Heart right ventricle (tissue), 16 donors: Measurements from ENCODE around the gene DOCK1. TPM values are rescaled to one million over a fixed set of nuclear protein-coding genes. Genes with fewer than 3 reads are reported as not detected.

Experiments used
- ATAC-seq, 8 donors: fragments of 200-7000 bp; cut with Tn5 transposase; one replicate each; pipeline ENCODE4 v1.9.1; 2020; ENCODE audit warnings: mild to moderate bottlenecking in 8 of 8, moderate library complexity in 8 of 8, moderate number of reproducible peaks in 1 of 8
- DNase-seq, 2 donors: peaks; one replicate each; pipeline ENCODE4 v3.0.0-alpha.2; 2020
- H3K27ac ChIP-seq, 10 donors: fragments of 200-600 bp; sonication (generic) in 2 of 10; one replicate each; pipeline versions ENCODE4 v1.5.0 to v1.8.0; 2020 to 2022; ENCODE audit warnings: mild to moderate bottlenecking in 3 of 10
- H3K27me3 ChIP-seq, 7 donors: fragments of 200-600 bp; one replicate each; pipeline ENCODE4 v1.8.0; 2021 to 2022; ENCODE audit warnings: mild to moderate bottlenecking in 2 of 7
- H3K36me3 ChIP-seq, 9 donors: fragments of 200-600 bp; sonication (generic) in 1 of 9; one replicate each; pipeline versions ENCODE4 v1.5.0 to v1.8.0; 2020 to 2022; ENCODE audit warnings: mild to moderate bottlenecking in 2 of 9
- H3K4me1 ChIP-seq, 9 donors: fragments of 200-600 bp; sonication (generic) in 1 of 9; one replicate each; pipeline versions ENCODE4 v1.5.0 to v1.8.0; 2020 to 2022; ENCODE audit warnings: mild to moderate bottlenecking in 4 of 9
- H3K4me3 ChIP-seq, 10 donors: fragments of 200-600 bp; sonication (generic) in 2 of 10; one replicate each; pipeline versions ENCODE4 v1.5.0 to v1.8.0; 2020 to 2022; ENCODE audit warnings: mild to moderate bottlenecking in 7 of 10, moderate library complexity in 2 of 10
- H3K9me3 ChIP-seq, 11 donors: fragments of 200-600 bp in 10 of 11; sonication (generic) in 2 of 11; one replicate each; pipeline versions ENCODE4 v1.5.0 to v1.8.0; 2013 to 2022; ENCODE audit warnings: mild to moderate bottlenecking in 2 of 11, control low read depth in 1 of 11, moderate library complexity in 1 of 11
- WGBS, 2 donors: extraction: QIAGEN DNeasy Blood & Tissue Kit; methylation state at CpG; one replicate each; pipeline ENCODE4 v1.1.7; 2013; ENCODE audit warnings: inconsistent platforms in 1 of 2; 5-methylcytosine and 5-hydroxymethylcytosine counted together
- intact Hi-C, 10 donors: fragments of 100-400 bp; cut with DNase I; formaldehyde crosslinking; loops; one replicate each; pipeline versions ENCODE4 v1.11.1 to v1.14.2; 2022
- polyA plus RNA-seq, 2 donors: library from polyadenylated mRNA; stranded (reverse); fragments of 200-250 nt; gene quantifications; one replicate each; pipeline ENCODE4 v1.2.3, GENCODE V29; 2013
- total RNA-seq, 10 donors: library from RNA; stranded (reverse); fragmentation: NEBNext Ultra II Directional in 3 of 10; extraction: Animal tissue kit (Norgen Biotek cat#: 25700) in 3 of 10; gene quantifications; one replicate each; pipeline versions ENCODE4 v1.2.1 to v1.2.4, GENCODE V29; 2021 to 2023
- TF ChIP-seq, protein P1 (sequence below), 9 donors: fragments of 200-600 bp; sonication (generic) in 2 of 9; IDR thresholded peaks; one replicate each; pipeline versions ENCODE4 v1.5.0 to v1.8.0; 2021 to 2022; ENCODE audit warnings: antibody characterized with exemption in 9 of 9, mild to moderate bottlenecking in 5 of 9, moderate library complexity in 1 of 9
- donor health status: Arrhythmogenic right ventricular cardiomyopathy.
- donor health status: ischemic (EF 13 %, LVEDD 7.1; RV severe dilation, severe dysfunction).
- donor health status: healthy with polysubstance abuse.
- donor health status: DM: no; HTN: yes; CAD: no.
- donor health status: DM: no; HTN: no; CAD: no.
- donor health status: ischemic (EF 25% LVEDD 6.9; RV normal size, moderate dysfunction).
- donor health status: ischemic (EF 25% LVEDD 5.7; RV mildly dilated, moderate dysfunction).
- donor health status: healthy.
- donor health status: DM: yes; HTN: yes; CAD: no.
- donor health status: Ischemic cardiomyopathy.
- donor health status: ischemic (EF 35%, LVEDD 5.7; RV mildly dilated, moderate dysfunction).
- donor health status: nonischemic (EF 11% LVEDD 7.7; RV severe dilation, severe dysfunction).
- donor health status: DM: yes; HTN: yes; CAD: no.
- donor health status: PGD.
- donor health status: ischemic (EF 29% LVEDD 5.4; RV normal size, mild dysfunction).
- donor health status: nonischemic (EF 23%, LVEDD 6.1; RV moderate dilation, normal function).

Gene DOCK1
- total and polyA plus RNA-seq, 12 donors: 7.8 to 26.7 (median 19.8) TPM

DNA sequence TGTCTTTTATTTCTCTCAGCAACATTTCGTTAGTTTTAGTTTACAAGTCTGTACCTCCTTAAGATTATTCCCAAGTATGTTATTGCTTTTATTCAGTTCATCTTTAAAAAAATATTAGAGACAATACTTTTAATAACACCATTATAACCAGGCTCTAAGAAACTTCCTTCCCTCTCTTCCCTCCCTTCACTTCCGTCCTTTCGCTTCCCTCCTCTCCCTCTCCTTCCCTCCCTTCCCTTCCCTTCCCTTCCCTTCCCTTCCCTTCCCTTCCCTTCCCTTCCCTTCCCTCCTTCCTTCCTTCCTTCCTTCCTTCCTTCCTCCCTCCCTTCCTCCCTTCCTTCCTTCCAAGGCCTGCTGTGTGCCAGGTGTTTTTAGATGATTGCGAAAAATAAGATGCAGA, 58.1 kb downstream of the DOCK1 start:
- H3K4me3 ChIP-seq: no peak overlapping the region
- no peak overlapping the region for H3K27ac ChIP-seq
- ATAC-seq (no peak), DNase-seq (no peak)
- no peaks in the 10 kb centered on the region for H3K9me3 ChIP-seq
- TF ChIP-seq, protein P1, sequence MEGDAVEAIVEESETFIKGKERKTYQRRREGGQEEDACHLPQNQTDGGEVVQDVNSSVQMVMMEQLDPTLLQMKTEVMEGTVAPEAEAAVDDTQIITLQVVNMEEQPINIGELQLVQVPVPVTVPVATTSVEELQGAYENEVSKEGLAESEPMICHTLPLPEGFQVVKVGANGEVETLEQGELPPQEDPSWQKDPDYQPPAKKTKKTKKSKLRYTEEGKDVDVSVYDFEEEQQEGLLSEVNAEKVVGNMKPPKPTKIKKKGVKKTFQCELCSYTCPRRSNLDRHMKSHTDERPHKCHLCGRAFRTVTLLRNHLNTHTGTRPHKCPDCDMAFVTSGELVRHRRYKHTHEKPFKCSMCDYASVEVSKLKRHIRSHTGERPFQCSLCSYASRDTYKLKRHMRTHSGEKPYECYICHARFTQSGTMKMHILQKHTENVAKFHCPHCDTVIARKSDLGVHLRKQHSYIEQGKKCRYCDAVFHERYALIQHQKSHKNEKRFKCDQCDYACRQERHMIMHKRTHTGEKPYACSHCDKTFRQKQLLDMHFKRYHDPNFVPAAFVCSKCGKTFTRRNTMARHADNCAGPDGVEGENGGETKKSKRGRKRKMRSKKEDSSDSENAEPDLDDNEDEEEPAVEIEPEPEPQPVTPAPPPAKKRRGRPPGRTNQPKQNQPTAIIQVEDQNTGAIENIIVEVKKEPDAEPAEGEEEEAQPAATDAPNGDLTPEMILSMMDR (IDR thresholded peaks at IDR 0.05): no peak
- no peaks in the 10 kb centered on the region for H3K36me3 ChIP-seq
- WGBS, 2 donors: 72 to 75% methylated on average over 4 of the region's 4 CpGs
- intact Hi-C loops: loop anchor here in 1 of 10 donors (5.0 kb wide), 1 partner anchor 56 kb away; the partner anchor contains the start of gene DOCK1
- peaks cover 0 to 39% (median 0%) of the 10 kb centered on the region in 9 donors for H3K4me1 ChIP-seq
- no peaks in the 10 kb centered on the region for H3K27me3 ChIP-seq

DNA sequence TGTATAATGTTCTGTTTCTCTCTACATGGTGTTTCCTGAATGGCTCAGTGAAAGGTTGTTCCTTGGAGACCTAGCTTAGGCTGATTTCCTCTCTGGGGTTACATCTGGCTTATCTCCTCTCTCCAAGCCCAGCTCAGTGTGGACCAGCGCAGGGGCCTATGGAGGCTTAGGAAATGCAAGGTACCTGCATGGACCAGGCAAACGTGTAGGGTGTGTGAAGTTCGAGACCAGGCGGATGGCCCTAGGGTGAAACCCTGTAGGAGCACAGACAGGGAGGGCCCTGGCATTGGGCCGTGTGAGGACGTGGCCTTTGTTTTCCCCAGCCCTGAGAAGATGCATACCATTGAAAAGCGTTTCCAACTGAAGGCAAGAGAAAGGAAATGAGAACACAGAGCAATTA, 59.0 kb downstream of the DOCK1 start:
- ATAC-seq (peak in 5 of 8 donors; percentile 20 to 61 (median 52)), DNase-seq (no peak)
- intact Hi-C loops: loop anchor here in 1 of 10 donors (5.0 kb wide), 1 partner anchor 57 kb away; the partner anchor contains the start of gene DOCK1
- WGBS, 2 donors: 55 to 72% methylated on average over 7 of the region's 7 CpGs
- Histone ChIP-seq H3K9me3 (no peaks in the 10 kb centered on the region), H3K27me3 (no peaks in the 10 kb centered on the region), H3K27ac (peak overlapping the region in 2 of 10 donors; percentile 15 to 31), H3K4me1 (peaks cover 0 to 36% (median 0%) of the 10 kb centered on the region in 9 donors), H3K4me3 (no peak overlapping the region), H3K36me3 (no peaks in the 10 kb centered on the region)
- TF ChIP-seq, protein P1 (IDR thresholded peaks at IDR 0.05): no peak

DNA sequence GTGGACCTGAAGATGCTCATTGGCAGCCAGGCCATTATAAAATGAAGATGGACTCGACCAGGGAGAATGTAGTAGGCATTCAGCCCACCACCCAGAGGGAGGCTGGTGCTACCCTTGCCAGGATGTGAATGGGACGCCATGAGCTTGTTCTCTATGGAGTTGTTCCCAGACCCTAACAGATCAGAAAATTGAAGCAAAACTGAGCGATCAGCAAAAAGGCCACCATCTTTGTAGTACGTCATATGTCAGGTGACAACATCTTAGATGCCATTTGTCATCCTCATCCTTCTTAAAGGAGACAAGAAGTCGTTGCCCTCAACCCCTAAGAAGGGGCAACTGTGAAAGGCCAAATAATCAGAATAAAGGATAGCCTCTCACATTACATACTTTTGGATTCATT, 61.7 kb downstream of the DOCK1 start:
- no peak for ATAC-seq
- intact Hi-C loops: no loop called here
- H3K27ac ChIP-seq: no peak overlapping the region

DNA sequence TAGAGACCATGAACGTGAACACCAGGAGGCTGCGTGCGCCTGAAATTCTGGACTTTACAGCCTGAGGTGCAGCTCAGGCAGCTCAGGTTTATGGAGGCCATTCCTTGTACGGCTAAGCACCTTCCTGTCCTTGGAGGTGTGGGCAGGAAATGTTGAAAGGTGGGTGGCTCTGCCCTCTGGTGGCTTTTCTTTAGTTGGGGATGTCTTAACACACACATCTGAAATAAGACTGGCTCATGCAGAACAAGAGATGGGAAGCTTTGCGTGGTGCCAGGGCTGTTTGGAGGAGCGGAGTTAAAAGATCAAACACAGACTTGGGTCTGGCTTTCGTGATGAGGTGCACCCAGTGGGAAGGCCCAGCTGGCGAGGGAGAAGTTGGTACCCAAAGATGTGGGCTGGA, 64.1 kb downstream of the DOCK1 start:
- Histone ChIP-seq H3K4me3 (no peak overlapping the region), H3K9me3 (no peaks in the 10 kb centered on the region), H3K36me3 (peaks cover 0 to 23% (median 0%) of the 10 kb centered on the region in 9 donors), H3K27ac (no peak overlapping the region), H3K27me3 (no peaks in the 10 kb centered on the region), H3K4me1 (peaks cover 0 to 46% (median 9%) of the 10 kb centered on the region in 9 donors)
- 89 to 91% methylated on average over 8 of the region's 8 CpGs for WGBS, 2 donors
- peak in 1 of 8 donors; percentile 37 for ATAC-seq
- intact Hi-C loops: no loop called here
- no peak for DNase-seq
- TF ChIP-seq, protein P1 (IDR thresholded peaks at IDR 0.05): peak in 4 of 9 donors; percentile 23 to 39 (median 34)

More for the DNA sequence above, 61.7 kb downstream of the DOCK1 start:
- DNase-seq: no peak
- H3K36me3 ChIP-seq: peaks cover 0 to 16% (median 0%) of the 10 kb centered on the region in 9 donors
- 95 to 96% methylated on average over 5 of the region's 5 CpGs for WGBS, 2 donors
- H3K4me1 ChIP-seq: peaks cover 0 to 36% (median 0%) of the 10 kb centered on the region in 9 donors
- H3K9me3 ChIP-seq: no peaks in the 10 kb centered on the region
- TF ChIP-seq, protein P1 (IDR thresholded peaks at IDR 0.05): no peak
- H3K4me3 ChIP-seq: no peak overlapping the region
- H3K27me3 ChIP-seq: no peaks in the 10 kb centered on the region
